ENCODE data around the gene PALM2AKAP2.
A peak's percentile ranks its signal among the peaks of the same experiment; 100 is the strongest.
"Not testable (repeated sequence)": the region's sequence is repeated elsewhere in the genome, so short reads cannot be mapped to it uniquely, and the experiment has no call there.

The PALM2AKAP2 gene

GRCh38 chr9:109801484-109801883 lies 21.5 kb downstream of the PALM2AKAP2 start:
- FAIRE-seq (peak; percentile 80), DNase-seq (ENCODE audit: insufficient read length, low spot score) (no peak)

- no peak for FAIRE-seq
- no peak for DNase-seq (ENCODE audit: insufficient read length, low spot score)
Observed at GRCh38 chr9:109802491-109802890, 22.5 kb downstream of the PALM2AKAP2 start.

- DNase-seq (ENCODE audit: insufficient read length, low spot score) (no peak), FAIRE-seq (no peak)
Observed at GRCh38 chr9:109805050-109805449, 25.1 kb downstream of the PALM2AKAP2 start.

DNA sequence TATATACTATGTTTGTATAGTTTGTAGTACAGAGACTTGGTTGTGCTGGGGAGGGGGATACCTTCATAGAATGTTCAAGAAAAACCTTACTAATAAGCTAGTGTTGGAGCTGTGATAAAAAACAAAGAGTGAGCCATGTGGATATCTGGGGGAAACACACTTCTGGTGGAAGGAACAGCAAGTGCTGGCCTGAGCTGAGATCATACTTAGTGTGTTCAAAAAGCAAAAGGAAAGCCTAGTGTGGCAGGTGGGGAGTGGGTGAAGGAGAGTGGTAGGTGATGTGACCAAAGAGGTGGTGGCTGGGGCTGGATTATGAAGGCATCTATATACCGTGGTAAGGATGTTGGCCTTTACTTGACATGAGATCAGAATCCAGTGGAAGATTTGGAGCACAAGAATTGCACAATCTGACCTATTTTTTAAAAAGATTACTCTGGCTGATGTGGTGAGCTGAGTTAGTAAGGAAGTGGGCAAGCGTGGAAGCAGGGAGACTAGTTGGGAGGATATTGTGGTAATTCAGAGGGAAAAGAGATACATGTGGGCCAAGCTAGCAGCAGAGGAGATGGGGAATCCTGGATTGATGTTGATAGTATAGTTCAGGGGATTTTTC lies 26.6 kb downstream of the PALM2AKAP2 start:
- FAIRE-seq (no peak), DNase-seq (ENCODE audit: insufficient read length, low spot score) (no peak)

DNA sequence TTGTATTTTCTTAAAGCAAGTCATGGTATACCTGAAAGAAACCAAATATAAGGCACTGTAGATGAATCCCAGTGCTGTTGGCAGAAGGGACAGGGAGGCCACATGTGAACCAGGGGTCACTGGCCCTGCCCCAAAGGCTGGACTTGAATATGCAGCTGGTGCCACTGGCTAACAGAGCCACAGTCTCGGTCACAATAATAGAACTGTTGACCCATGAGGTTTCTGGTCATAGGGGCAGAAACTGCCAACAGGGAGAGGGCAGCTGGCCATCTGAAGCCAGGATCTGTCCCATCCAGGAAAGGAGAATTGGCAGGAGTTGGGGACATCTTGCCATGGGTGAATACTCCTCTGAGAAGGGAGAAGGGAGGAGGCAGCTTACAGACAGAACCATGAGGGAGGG lies 31.9 kb downstream of the PALM2AKAP2 start:
- DNase-seq (ENCODE audit: insufficient read length, low spot score), result no peak
- no peak for FAIRE-seq

GRCh38 chr9:109812331-109812730 lies 32.3 kb downstream of the PALM2AKAP2 start:
- no peak for FAIRE-seq
- no peak for DNase-seq (ENCODE audit: insufficient read length, low spot score)

GRCh38 chr9:109812818-109813281 lies 32.9 kb downstream of the PALM2AKAP2 start:
- DNase-seq (ENCODE audit: insufficient read length, low spot score) (no peak), FAIRE-seq (no peak)

DNA sequence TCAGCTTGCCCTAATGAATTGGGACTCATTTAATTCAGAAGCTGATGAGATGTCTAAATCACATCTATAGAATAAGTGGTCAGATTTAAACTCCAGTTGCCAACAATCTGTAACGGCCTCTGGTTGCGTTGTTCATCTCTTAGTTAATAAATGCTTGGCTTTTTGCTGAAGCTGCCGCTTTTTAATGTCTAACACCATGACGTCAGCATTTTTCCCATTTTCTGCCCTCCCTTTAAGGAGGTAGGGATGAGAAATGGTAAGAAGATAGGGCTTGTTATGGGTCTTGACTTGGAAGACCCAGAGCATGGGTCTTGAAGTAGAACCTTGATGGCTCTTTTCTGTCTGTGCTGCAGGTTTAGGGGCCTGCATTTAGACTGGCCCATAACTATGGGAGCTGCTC lies 33.3 kb downstream of the PALM2AKAP2 start:
- DNase-seq (ENCODE audit: insufficient read length, low spot score) (no peak), FAIRE-seq (no peak)

- no peak for FAIRE-seq
Observed at GRCh38 chr9:109813829-109814228, 33.8 kb downstream of the PALM2AKAP2 start.

GRCh38 chr9:109815366-109815947 lies 35.5 kb downstream of the PALM2AKAP2 start:
- FAIRE-seq, result peak; percentile 60
- DNase-seq (ENCODE audit: insufficient read length, low spot score), result no peak

More at GRCh38 chr9:109813829-109814228, 33.8 kb downstream of the PALM2AKAP2 start:
- DNase-seq (ENCODE audit: insufficient read length, low spot score), result no peak

DNA sequence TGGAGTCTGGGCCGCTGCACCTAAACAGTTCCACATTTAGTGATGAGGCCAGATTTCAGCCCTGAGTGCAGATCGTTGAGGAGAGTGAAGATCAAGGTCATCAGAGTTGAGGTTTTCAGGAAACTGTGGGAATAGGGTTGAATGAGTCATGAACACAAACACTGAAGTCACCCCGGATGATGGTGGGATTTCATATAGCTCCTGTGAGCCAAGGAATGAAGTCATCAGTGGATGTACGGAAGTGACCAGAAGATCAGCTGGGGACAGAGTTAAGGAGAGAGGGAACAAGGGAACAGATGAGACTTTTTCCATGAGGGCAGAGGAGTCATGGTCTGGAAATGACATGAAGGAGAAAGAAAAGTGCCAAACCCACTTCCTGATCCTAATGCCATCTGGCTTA lies 36.5 kb downstream of the PALM2AKAP2 start:
- FAIRE-seq (peak; percentile 90), DNase-seq (ENCODE audit: insufficient read length, low spot score) (peak; percentile 82)

DNA sequence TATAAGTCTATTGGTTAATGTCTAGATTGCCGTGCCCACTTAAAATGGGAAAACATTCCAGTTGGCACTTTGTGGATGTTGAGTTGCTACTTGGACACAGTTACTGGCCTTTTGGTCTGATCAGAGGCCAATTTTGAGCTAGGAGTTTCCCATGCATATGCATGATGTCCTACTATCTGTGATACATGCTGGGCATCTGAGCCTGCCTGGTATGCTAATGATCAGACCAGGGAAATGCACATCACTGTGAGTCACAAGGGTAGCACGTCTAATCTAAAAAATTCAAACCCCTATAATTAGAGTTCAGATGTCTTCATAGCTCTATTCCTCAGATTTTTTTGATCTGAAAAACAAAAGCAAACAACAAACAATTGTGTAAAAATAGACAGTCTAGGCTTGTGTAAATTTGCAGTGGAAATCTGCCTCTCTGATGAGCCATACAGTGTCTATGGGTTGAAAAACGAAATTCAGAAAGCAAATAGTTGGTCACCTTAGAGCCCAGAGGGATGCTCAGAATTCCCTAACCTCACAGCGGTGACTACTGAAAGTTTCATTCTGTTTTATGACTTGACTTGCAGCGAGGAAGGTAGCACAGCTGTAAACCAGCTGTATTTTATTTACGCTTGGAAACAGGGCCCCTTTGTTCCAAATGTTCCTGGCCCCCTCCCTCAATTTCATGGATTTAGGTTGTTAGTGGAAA lies 37.3 kb downstream of the PALM2AKAP2 start:
- FAIRE-seq, result no peak
- no peak for DNase-seq (ENCODE audit: insufficient read length, low spot score)

DNA sequence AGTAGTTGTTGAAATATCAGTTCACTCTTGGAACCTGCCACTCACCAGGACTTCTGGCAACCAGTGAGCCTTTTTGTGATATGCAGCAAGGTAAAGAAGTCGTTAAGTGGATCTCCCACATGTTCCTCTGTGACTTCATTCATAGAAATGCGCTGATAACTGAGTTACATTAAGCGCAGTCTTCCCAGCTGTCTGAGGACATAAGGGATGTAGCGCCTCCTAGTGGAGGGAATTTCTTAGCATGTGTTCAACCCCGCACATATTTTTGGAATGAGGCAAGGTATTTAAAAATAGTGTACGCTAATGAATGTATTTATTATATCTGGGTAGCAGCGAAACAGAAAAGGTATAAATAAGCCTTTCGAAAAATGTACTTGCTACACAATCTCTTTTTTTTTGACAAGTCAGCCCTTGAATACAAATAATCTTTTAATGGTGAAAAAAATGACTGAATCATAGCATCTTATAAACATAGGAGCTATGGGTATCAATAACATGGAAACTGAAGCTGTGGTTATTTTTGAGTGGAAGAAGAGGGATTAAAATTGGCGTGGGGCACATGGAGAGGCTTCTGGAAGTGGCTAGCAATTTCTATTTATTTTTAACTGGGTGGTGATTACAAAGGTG lies 38.0 kb downstream of the PALM2AKAP2 start:
- peak; percentile 70 for DNase-seq (ENCODE audit: insufficient read length, low spot score)
- peak; percentile 90 for FAIRE-seq

DNA sequence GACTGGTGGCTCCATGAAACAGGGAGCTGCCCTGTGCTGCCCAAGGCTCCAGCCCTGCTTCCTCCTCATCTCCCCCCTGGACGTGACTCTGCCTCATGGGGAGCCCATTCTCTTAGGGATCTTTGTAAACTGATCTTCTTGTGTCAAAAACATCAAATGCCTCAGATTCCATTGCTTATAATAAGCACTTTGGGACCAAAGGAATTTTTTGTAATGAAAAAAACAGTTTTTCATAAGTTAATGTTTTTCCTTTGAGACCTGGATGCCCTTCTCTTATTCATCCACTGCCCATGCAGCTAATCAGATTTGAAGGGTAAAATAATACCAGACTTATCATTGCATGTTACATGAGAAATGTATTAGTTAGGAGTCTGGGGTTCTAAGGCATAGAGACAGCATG lies 41.7 kb downstream of the PALM2AKAP2 start:
- FAIRE-seq, result no peak
- peak; percentile 21 for DNase-seq (ENCODE audit: insufficient read length, low spot score)

GRCh38 chr9:109825383-109825782 lies 45.4 kb downstream of the PALM2AKAP2 start:
- not testable (repeated sequence) for DNase-seq (ENCODE audit: insufficient read length, low spot score); FAIRE-seq

DNA sequence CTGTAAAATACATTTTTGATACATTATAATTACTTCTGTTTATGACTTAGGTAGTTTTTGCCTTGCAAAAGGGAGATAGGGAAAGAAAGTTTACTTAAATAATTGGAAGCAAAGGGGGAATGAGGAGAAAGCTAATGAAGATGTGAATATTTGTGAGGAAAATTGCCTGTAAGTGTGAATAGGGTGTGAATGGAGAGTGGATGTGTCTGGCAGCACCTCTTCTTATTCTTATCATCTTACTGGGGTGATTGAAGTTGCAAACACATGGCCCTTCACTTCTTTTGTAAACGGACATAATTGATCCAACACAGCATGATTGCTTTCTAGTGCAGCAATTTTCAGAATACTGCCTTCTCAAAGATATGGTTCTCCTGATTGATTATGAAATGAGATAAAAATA lies 46.6 kb downstream of the PALM2AKAP2 start:
- FAIRE-seq, result no peak

DNA sequence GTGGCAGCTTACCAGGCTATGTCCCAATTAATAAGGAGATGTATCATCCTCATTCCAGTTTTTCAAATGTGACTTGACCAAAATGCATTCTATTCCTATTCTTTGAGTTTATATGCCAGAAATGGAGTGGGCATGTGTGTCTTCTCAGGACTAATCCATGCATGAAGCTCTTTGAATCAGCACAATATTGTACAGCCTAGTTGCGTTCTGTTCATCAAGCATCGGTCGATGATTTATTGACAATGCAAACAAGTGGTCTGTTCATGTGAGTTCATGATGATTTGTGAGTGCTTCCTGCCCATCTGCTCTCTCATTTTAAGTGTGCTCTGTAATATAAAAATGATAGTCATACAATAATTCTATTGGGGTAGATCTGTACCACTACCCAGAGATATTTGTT lies 48.3 kb downstream of the PALM2AKAP2 start:
- DNase-seq (ENCODE audit: insufficient read length, low spot score) (no peak), FAIRE-seq (no peak)

More for the DNA sequence above, 46.6 kb downstream of the PALM2AKAP2 start:
- no peak for DNase-seq (ENCODE audit: insufficient read length, low spot score)

Measured in HTR-8/SVneo (cell line).